HG03460 (cell line): ENCODE results near the gene NOTCH4.
A peak's percentile ranks its signal among the peaks of the same experiment; 100 is the strongest.
"Not testable (repeated sequence)": the region's sequence is repeated elsewhere in the genome, so short reads cannot be mapped to it uniquely, and the experiment has no call there.

ENCODE experiments used
- ATAC-seq: cut with Tn5 transposase; IDR thresholded peaks from one replicate; pipeline ENCODE4 v1.9.1; 2021; ENCODE audit not compliant: unreplicated experiment

The NOTCH4 gene

DNA sequence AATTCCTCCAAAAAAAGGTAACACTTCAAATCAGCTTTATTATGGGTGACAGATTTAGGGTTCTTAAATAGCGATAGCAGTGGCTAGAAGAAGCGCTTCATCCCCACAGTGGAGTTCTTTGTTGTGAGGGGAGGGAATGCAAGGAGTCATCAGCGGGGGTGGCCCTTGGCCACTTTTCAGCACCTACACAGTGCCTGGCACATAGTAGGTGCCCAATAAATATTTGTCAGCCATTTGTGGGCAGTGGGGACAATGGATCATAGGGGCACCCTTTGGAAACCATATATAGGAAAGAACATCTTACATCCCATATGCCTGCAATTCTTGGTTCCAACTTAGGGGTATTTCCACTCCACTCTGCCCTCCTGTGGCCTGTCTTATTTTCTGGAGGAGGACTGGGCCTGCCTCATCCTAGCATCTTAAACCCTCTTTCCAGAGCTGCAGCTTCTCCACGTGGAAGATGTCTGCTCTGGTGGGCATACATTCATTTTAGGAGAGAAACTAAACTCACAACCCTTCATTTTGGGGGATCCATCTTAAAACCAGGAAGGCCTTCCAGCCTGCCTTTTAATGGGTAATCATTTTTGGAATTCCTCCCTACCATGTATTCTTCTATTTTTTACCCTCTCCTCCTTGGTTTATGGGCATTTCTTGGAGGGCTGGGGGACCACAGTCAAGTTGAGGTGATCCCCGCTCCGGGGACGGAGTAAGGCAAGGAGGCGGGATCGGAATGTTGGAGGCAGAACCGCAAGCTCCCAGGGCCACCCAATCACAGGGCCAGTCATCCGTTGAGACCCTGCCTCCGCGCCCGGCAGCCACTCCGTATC lies 28.8 kb downstream of the NOTCH4 start:
- peak; percentile 65 for ATAC-seq

DNA sequence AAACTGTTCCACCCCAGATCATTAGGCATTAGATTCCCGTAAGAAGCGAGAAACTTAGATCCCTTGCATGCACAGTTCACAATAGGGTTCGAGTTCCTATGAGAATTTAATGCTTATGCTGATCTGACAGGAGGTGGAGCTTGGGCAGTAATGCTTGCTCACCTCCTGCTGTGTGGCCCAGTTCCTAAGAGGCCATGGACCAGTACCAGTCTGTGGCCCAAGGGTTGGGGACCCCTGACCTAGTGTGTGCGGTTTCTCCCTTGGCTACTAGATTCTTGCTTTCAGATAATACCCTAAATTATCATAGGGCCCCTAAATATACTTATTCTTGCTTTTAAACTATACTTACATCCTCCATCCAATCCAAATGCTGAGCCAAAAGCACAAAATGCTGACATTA lies 29.5 kb downstream of the NOTCH4 start:
- ATAC-seq: no peak

DNA sequence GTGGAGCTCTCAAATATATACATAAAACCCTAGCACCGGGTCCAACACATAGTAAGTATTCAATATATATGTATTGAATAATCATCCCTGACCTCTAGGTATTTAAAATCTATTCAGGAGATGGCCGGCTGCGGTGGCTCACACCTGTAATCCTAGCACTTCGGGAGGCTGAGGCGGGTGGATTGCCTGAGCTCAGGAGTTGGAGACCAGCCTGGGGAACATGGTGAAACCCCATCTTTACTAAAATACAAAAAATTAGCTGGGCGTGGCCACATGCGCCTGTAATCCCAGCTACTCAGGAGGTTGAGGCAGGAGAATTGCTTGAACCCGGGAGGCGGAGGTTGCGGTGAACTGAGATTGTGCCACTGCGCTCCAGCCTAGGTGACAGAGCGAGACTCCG lies 30.8 kb downstream of the NOTCH4 start:
- ATAC-seq: not testable (repeated sequence)

DNA sequence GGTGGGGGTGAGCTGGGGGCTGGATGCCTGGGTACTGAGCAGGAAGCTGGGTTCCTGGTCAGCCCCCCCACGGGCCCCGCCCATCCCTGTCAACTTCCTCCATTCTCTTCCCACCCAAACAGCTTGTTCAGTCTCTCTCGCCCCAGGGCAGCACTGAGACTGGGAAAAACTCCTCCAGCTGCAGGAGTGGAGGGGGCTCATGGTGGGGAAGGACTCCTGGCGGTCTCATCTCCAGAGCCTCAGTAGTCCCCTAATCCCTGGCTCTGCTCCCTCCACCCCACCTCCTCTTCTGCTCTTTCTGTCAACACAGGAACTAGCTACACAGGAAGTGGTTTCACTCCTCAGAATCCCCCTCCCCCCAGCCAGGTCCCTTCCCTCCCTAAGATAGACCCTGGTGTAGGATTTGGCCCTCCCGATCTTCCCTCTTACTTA lies 31.2 kb downstream of the NOTCH4 start, which contains the start of gene GPSM3:
Gene GPSM3, minus strand, starts transcription at position 36 of the 432 bp plus-strand sequence. CDS start 130 bp downstream, outside the sequence.
- no peak for ATAC-seq

DNA sequence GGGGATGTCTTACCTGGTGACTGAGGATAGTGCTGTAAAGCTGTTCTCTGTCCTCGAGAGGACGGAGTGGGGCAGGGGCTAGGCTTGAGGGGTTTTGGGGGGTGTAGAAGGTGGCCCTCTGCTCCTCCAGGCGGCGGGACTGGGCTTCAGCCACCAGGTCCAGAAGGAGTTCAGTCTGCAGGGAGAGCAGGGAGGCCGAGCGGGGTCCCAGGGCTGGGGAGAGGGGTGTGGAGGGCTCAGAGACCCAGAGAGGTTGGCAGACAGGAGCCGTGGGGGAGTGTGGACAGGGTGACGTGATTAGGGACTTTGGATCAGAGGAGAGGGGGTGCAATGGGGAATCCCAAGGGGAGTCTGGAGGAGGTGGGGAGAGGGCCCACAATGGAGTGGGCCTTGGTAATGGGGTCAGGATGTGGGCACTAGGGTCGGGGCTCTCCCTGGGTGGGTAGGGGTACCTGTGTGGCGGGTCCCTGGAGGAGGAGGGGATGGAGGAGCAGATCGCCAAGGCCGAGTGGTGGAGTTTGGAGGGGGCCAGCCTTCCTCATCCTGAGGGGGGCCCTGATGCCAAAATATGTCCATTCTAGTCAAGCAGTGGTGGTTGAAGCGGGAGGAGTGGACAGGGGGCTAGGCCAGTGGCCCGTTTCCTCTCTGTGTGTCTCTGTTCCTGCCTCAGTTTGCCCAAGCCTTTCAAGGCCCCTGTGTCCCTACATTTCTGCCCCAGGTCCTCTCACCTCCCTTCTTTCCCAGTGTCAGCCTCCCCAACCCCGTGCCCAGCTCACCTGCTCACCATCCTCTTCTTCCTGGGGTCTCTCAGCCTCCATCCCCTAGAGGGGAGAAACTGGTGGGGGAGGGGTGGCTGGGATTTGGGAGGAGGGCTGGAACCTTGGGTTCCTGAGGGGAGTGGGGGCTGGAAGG lies 31.9 kb downstream of the NOTCH4 start:
- ATAC-seq: no peak

DNA sequence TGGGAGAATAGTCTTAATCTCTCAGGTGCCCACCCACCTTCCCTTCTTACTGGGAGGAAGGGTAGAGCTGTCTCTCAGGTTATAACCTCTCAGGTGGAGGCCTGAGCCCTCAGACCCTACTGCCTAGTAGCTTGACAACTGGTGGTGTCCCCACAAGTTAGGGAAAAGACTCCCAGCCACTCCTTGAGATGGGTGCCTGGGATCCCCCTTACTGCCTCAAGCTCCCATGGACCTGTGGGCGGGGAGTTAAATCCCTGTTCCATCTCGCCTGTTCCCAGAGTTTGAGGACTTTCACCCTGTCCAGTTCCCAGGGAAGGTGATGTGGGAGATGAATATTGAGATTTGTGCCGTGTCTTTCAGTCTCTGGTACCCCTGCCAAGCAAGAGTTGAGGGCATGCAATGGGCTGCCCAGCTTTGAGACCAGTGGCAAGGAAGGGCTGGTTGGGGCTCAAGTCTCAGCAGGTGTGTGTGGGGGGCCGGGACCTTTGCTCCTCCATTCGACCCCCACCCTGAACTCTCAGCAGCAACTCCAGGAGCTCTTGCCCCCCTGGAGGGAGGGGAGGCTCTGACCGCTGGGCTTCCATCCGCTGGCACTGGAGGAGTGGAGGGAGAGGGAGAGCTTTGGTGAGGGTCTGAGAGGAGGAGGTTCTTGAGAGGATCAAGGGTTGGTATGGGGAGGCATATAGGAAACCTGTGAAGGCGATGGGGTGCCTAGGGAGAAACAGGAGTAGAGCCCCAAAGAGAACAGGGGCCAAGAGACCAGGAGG lies 32.8 kb downstream of the NOTCH4 start:
- no peak for ATAC-seq

DNA sequence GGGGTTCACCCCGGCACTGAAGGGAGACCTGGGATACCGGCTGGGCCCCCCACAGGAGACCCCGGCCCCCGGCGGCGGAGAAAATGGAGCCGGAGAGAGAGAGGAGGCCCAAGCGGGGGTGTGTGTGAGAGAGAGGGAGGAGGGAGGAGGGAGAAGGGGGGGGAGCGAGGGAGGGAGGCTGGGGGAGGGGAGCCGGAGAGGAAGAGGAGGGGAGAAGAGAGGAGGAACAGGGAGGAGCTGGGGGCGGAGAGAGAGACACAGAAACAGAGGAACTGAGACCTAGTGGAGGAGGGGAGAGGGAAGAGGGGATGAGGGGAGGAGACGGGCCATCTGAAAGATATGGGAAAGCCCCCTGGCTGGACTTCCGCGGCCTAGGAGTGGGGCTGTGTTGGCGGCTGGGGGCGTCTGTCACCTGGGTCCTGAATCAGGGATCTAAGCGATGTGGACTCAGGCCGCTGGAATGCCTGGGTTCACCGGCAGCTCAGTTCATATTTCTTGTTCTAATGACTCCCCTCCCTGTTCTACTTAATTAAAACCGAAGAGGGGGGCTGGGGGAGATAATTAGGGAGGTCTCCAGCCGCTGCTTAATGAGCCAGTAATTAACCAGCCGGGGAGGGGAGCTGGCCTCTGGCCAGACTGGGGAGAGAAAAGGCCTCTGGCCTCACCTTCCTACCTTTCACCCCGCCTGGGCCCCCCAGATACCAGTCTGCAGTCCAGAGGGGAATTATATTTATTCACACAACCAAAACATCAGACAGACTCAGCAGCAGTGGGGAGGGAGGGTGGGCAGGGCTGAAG lies 33.6 kb downstream of the NOTCH4 start, which contains the start of gene PBX2:
Gene PBX2, minus strand, starts transcription at position 149 of the 798 bp plus-strand sequence. CDS start 287 bp downstream, outside the sequence.
- peak; percentile 59 for ATAC-seq

DNA sequence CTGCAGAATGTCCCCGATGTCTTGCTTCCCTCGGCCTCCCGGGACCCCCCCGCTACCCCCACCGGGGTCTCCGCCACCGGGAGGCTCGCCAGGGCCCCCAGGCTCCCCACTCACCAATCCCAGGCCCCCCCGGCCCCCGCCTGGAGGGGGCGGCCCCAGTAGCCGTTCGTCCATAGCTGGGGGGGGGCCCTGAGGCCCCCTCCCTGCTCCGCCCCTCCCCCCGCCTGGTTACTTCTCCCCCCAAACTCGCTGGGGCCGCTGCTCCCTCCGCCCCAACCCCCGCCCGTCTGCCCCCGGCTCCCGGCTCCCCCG lies 34.2 kb downstream of the NOTCH4 start:
- no peak for ATAC-seq

DNA sequence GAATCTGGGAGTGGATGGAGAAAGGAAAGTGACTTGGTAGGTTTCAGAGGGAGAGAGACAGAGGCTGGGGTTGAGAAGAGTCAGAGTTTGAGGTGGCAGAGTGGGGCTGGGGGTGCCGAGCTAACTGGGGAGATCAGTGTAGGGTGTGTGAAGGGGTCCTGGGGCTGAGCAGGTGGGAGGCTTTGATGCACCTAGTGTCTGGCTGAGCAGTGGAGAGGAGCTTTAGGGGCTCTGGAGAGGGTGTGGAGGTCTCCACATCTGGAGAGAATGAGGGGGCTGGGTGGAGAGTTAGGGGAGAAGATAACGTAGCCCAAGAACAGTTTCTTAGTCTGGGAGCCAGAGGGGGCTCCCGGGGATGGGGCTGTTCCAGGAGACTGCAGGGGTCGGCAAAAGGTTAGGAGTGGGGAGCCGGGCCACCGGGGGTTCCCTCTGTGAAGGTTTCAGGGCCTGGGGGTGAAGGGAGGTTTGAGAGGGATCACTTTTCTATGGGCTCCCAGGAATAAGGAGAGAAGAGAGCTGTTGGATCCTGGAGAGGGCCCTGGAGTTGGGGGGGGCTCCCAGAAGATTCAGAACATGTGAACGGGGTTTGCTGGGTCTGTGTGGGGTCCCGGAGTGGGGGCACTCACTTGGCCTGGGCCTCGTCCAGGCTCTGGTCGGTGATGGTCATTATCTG lies 34.7 kb downstream of the NOTCH4 start:
- ATAC-seq: no peak

DNA sequence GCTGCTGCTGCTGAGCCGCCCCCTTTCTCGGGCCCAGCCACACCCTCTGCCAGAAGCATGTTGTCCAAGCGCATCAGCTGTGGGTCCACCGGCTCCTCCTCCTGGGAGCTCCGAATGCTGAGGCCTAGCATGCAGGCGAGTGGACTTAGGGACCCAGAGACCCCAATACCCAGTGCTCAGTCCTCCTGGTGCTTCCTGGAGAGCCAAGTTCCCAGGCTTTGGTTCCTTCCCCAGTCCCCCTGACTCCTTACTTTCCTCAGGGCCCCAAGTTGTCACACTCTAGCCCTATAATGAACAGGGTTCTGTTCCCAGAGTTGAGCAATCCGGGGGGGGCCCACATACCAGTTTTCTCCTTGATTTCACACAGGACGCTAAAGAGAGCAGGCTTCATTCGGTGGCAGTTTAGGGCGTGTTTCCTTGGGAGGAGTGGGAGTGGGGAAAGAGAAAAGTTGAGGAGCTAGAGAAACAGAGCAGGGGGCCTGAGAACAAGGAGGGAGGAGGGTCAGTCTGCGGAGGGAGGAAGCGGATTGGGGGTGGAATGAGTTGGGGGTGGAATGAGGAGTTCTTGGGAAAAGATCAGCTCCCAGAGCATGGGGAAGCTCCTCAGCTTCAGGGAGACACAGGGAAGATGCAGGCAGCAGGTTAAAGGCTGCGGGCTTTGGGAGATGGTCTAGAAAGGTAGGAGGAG lies 35.3 kb downstream of the NOTCH4 start:
- ATAC-seq: no peak

DNA sequence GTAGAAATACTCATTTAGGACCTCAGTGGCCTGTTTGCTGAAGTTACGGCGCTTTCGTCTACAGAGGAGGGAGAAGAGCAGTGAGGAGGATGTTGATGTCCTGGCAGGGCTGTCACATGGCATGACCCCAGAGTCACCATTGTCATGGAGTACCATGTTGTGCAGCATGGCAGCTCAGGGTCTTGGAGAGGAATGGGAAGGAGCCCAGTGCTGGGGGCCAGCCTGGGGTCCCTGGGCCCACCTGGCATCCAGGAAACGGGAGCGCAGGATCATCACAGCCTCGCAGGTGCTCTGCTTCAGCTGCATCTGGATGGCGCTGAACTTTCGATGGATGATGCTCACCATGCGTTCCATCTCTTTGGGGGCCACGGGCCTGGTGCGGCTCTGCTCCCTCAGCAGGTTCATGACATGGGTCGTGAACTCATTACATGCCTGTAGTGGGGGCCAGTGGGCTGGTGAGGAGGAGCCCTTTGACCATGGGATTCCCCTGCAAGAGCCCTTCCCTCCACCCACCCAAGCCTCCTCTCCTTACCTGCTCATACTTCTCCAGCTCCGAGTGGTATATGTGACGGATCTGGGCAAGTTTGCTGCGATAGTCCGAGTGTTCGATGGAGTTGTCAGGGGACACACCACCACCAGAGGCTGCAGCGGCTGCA lies 36.0 kb downstream of the NOTCH4 start:
- ATAC-seq: not testable (repeated sequence)

DNA sequence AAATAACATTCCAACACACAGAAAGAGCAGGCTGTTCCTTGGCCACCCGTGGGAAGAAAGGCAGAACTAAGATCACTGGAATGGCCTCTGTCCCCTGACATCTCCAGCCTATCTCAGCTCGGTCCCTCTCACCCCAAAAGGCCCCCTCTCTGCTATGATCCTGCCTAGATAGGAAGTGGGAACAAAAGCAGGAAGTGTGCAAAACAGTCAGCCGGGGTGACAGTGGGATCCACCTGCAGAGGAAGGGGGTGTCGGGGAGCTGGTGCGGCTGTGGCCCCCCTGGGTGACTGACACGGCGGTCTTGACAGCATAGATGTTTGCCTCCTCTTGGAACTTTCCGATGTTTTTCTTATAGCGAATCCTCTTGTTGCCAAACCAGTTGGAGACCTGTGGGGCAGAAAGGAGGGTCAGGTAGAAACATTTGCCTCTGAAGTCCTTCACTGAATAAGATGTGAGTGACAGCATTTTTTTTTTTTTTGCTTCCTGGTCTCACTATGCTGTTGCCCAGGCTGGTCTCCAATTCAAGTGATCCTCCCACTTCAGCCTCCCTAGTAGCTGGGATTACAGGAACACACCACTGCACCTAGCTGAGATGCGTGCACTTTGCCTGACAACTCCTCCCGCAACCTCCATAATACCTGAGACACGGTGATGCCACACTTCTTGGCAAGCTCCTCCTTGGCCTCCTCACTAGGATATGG lies 36.7 kb downstream of the NOTCH4 start:
- ATAC-seq: no peak

DNA sequence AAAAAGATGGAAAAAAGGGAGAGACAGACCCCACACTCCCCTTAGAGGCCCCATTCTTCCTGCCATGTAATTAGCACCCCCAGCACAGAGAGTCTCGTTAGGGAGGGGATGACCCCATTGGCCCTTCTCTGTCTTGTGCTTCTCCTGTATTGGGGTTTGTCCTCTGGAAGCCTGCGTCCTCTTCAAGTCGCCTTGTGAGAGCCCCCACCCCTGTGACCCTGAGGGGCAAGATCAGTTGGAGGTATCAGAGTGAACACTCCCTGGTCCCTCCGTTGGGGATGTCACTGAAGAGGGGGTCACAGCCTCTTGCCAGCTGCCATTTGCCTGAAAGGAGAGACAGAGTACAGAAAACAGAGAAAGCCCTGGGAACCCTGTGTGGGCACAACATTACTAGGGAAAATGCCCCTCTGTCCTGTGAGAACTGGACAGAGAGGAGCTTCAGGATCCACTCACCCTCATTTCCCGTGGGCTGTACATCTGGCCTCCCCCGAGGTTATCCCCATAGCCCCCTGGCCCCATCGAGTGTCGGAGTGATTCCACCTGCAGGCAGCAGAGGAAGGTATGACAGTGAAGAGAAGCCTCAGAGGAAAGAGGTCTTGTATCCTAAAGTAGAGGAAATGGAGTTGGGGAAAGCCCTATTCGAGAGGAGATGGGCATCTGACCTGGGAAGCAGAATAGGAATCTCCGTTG lies 37.6 kb downstream of the NOTCH4 start:
- not testable (repeated sequence) for ATAC-seq

DNA sequence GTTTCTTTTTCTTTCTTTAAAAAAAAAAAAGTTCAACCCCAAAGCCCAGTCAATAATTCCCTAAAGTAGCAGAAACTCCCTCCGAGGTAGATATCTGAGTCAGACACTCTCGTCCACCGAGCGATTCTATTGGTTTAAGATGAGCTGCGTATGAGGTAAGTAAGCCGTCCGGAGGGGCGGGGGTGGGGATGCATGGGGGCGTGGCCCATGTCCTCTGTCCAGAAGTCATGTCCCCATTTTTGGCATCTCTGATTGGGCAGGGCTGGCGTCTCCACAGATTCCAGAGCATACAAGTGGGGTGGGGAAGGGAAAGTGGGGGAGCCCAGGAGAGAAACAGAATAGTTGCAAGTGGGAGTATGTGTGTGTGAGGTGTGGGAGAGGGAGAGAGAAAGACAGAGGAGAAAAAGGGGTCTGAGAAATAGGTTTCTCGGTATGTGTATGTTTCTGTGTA lies 38.2 kb downstream of the NOTCH4 start:
- ATAC-seq: not testable (repeated sequence)

DNA sequence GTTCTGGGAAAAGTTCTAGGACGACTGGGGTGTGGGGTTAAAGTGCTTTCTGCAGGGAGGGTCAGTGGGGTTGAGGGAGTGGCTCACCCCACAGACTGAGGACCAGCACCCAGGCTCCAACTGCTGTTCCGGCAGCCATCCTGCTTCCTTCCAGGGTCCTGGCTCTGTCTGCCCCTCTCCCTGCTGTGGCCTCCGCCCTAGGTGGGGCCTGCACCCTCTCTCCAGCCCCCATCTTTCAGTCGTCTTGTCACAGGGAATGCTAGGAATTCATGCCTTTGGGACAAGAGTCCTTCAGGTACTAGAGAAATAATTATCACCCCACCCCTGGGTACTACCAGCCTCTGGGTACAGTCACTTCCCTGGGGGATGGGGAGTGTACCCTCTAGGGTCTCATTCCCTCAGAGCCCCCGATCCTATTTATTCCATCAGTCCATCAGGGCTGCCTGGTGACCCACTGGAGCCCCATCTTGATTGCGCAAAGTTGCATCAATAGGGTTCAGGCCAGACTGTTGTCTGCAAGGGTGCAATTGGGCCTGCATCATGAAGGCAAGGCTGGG lies 39.7 kb downstream of the NOTCH4 start, which contains the start of gene AGER:
Gene AGER, minus strand, starts transcription at position 170 of the 557 bp plus-strand sequence. Its CDS starts 31 bp downstream, at position 139.
- ATAC-seq: no peak

DNA sequence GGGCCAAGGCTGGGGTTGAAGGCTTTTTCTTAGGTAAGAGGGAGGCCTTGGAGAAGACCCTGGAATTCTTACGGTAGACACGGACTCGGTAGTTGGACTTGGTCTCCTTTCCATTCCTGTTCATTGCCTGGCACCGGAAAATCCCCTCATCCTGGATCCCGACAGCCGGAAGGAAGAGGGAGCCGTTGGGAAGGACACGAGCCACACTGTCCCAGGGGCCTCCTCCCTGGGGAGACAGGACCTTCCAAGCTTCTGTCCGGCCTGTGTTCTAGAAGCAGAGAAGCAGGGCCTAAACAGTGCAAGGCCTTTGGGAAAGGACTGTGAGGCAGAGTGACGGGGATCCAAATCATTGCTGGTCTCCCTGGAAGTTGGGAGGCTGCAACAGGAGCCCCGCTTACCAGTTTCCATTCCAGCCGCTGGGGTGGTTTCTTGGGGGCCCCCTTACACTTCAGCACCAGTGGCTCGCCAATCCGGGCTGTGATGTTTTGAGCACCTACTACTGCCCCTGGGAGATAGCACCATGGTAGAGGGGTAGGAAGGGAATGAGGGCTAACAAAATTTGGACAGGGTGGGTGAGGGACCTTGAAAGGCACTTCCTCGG lies 40.3 kb downstream of the NOTCH4 start:
- no peak for ATAC-seq
